D721Med (cell line): ENCODE results near the gene BBIP1.
"Not testable (repeated sequence)": the region's sequence is repeated elsewhere in the genome, so short reads cannot be mapped to it uniquely, and the experiment has no call there.

ENCODE experiments used
- DNase-seq: peaks from one replicate; pipeline ENCODE4 v3.0.0; 2011; ENCODE audit warnings: low spot score; ENCODE audit not compliant: insufficient read length
- FAIRE-seq: peaks from 2 replicates; lab custom pipeline; 2011; peaks lifted over from hg19 to GRCh38; lab: Jason Lieb, UNC
- CTCF ChIP-seq: IDR thresholded peaks from 2 replicates; pipeline ENCODE4 v1.5.1; 2012; ENCODE audit warnings: mild to moderate bottlenecking, control low read depth; ENCODE audit not compliant: insufficient read depth; ENCODE audit errors: missing control alignments

Gene BBIP1

GRCh38 chr10:110872984-110873923 lies 45.7 kb downstream of the BBIP1 start:
- DNase-seq (no peak), FAIRE-seq (no peak)
- TF ChIP-seq CTCF: no peak

GRCh38 chr10:110872145-110872983 lies 46.6 kb downstream of the BBIP1 start:
- no peak for FAIRE-seq
- no peak for TF ChIP-seq CTCF
- DNase-seq: no peak

- no peak for TF ChIP-seq CTCF
- FAIRE-seq (no peak), DNase-seq (no peak)
Observed at GRCh38 chr10:110871298-110872084, 47.5 kb downstream of the BBIP1 start, which contains the start of gene PDCD4. Gene PDCD4, plus strand, starts transcription at chr10:110871928. Its CDS starts 4,100 bp downstream, at chr10:110876028.

- no peak for TF ChIP-seq CTCF
- DNase-seq: no peak
- FAIRE-seq: no peak
Observed at GRCh38 chr10:110870823-110871297, 48.1 kb downstream of the BBIP1 start.

GRCh38 chr10:110868981-110869380 lies 50.0 kb downstream of the BBIP1 start:
- no peak for DNase-seq
- TF ChIP-seq CTCF: no peak
- FAIRE-seq: no peak

GRCh38 chr10:110867807-110868465 lies 51.0 kb downstream of the BBIP1 start:
- FAIRE-seq: no peak
- no peak for DNase-seq
- no peak for TF ChIP-seq CTCF

GRCh38 chr10:110867011-110867806 lies 51.8 kb downstream of the BBIP1 start:
- not testable (repeated sequence) for DNase-seq, FAIRE-seq
